T-helper 2 cell (primary cell): ENCODE results near the gene ANKRD29.
"Not testable (repeated sequence)": the region's sequence is repeated elsewhere in the genome, so short reads cannot be mapped to it uniquely, and the experiment has no call there.

Experiments
- DNase-seq, 5 experiments: peaks; one replicate each; pipeline versions ENCODE4 v3.0.0 to v3.0.0-alpha.2; 2012 to 2022

The ANKRD29 gene

GRCh38 chr18:23641937-23642666, 20.6 kb downstream of the ANKRD29 start:
- DNase-seq: no peak

DNA sequence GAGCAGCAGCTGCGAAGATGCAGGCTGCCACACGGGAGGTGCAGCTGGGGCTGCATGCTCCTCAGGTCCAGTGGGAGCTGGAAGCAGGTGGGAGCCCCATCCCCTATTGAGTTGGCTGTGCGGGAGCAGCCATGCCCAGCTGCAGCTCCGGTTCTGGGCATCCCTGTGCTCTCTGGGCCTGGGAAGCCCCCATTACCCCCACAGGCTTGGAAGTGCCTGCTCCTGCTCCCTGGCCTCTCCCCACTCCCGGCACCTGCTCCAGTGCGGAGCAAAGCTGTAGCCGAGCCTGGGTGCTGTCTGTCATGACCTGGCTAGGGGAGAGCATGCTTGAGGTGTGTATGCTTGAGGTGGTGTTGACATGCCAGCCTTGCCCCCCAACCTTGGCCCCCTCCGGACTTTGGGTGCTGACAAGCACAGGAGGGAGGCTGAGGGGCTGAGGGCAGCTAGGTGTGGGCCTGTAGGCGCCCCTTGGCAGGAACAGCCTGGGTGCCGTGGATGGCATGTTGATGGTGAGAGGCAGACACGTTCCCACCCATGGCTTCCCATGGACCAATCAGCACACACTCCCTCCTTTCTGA, 21.5 kb downstream of the ANKRD29 start:
- DNase-seq: no peak

DNA sequence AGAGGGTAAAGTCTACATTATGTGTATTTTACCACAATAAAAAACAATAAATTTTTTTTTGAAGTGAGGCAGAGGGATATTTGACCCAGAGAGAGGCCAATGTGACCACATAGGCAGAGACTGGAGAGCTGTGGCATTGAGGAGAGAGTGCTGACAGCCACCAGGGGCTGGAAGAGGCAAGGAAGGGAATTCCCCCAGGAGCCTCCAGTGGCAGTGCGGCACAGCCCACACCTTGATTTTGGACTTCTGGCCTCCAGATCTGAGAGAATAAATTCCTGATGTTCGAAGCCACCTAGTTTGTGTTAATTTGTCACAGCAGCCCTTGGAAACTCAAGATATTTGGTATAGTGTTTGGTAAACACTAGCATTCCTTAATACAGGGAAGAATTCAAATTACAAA, 22.7 kb downstream of the ANKRD29 start:
- DNase-seq: no peak

DNA sequence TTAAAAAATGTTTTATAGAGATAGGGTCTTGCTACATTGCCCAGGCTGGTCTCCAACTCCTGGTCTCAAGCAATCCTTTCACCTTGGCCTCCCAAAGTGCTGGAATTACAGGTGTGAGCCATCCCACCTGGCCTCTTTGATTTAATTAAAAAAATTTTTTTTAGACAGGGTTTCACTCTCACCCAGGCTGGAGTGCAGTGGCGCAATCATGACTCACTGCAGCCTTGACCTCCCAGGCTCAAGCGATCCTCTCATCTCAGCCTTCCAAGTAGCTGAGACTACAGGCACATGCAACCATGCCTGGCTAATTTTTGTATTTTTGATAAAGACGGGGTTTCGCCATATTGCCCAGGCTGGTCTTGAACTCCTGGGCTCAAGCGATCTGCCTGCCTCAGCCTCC, 26.3 kb downstream of the ANKRD29 start:
- not testable (repeated sequence) for DNase-seq

DNA sequence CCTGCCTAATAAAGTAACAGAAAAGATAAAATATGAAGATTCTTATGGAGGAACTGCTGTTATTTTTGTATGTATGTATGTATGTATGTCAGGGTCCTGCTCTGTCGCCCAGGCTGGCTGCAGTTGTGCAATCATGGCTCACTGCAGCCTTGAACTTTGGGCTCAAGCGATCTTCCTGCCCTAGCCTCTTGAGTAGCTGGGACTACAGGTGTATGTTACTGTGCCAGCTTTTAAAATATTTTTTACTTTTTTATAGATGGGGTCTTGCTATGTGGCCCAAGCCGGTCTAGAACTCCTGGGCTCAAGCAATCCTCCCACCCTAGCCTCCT, 26.7 kb downstream of the ANKRD29 start:
- no peak for DNase-seq

DNA sequence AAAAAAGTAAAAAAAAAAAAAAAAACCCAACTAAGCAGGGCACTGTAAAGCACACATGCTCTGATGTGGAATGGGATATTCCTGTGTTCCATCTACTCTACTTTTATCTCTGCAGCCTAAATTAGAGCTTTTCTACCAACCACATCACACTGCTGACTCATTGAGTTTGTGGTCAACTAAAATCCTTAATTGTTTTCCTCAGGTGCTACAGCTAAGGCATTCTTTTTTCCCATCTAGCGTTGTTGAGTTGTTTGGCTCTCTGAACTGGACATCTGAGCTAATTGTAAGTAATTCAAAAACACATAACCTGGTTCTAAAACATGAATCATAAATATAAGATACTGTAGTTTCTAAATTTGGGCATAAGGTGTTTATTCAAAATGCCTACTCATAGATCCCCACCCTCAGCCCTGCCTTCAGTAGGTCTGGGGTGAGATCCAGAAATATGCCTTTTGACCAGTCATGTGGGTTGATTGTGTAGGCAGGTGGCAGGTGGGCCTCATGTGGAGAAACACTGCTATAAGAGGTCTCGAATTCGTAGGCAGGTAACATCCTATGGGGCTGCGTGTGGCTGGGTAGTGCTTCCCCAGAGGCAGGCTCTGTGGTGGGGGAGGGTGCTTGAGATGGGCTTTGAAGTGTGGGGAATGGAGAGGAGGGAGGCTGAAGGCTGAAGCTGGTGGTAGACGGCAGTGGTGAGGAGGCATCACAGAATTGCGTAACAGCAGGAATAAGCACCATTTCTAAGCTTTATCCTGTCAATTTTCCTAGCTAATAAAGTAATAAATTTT, 27.2 kb downstream of the ANKRD29 start:
- DNase-seq: no peak

- no peak for DNase-seq
Measured at GRCh38 chr18:23634692-23635091, 28.0 kb downstream of the ANKRD29 start.

GRCh38 chr18:23632615-23633014, 30.1 kb downstream of the ANKRD29 start:
- no peak for DNase-seq

GRCh38 chr18:23631746-23632145, 31.0 kb downstream of the ANKRD29 start:
- no peak for DNase-seq

- no peak for DNase-seq
Measured at GRCh38 chr18:23631312-23631711, 31.4 kb downstream of the ANKRD29 start.

GRCh38 chr18:23629444-23629946, 33.2 kb downstream of the ANKRD29 start:
- peak in 1 of 5 experiments; percentile 9 for DNase-seq

GRCh38 chr18:23627970-23628369, 34.7 kb downstream of the ANKRD29 start:
- DNase-seq: no peak

- no peak for DNase-seq
Measured at GRCh38 chr18:23627321-23627720, 35.4 kb downstream of the ANKRD29 start.

DNA sequence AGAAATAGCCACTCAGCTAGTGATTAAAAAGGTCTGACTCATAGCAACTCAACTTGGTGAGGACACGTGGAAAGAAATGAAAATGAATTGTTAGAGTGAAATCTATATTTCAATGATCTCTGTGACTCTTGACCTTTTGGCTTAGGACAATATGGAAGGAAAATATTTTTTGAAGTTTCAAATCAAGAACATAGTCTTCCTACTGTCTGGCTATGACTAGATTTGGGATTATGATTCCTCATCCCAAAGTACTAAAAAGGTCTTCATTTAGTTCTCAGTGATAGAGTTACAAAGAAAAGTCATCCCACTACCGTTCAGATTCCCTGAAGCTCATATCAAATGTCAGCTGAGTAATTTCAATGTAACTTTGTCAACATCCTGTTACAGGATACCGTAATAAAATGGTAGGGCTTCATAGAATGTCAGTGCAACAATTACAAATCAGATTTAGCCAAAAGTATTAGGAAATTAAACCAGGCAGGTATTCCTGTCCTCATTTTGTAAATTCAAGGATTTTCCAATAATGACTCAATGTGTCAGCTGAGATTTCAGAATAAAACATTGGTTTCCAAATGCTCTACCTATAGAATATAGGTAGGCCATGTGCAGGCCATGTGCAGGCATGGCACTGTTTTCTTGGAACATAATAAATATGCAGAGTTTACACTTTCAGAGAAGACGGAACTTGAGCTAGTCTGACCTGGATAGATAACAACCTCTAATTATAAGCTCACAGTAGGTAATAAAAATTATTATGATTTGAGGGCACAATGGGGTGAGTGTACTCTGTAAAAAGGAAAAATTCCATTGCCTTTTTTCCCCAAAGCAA, 36.0 kb downstream of the ANKRD29 start:
- DNase-seq: peak in 1 of 5 experiments; percentile 10

DNA sequence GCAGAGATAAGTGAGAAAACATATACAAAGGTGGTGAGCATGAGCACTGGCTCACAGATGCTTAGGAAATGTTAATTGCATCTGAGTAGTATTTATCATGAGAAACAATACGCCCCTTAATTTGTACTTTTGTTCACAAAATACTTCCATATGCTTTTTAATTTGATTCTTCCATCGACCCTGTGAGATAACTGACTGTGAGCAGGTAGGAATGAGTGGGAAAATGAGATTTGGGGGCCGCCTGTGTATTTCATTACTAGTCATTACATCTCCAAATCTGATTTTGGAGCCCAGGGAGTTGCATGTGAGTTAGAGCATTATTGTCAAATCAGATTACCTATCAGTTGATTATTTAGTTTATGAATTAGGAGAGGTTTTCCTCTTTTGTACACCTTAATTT, 39.7 kb downstream of the ANKRD29 start:
- no peak for DNase-seq

GRCh38 chr18:23619388-23619881, 43.3 kb downstream of the ANKRD29 start:
- DNase-seq: peak in 1 of 5 experiments; percentile 13

DNA sequence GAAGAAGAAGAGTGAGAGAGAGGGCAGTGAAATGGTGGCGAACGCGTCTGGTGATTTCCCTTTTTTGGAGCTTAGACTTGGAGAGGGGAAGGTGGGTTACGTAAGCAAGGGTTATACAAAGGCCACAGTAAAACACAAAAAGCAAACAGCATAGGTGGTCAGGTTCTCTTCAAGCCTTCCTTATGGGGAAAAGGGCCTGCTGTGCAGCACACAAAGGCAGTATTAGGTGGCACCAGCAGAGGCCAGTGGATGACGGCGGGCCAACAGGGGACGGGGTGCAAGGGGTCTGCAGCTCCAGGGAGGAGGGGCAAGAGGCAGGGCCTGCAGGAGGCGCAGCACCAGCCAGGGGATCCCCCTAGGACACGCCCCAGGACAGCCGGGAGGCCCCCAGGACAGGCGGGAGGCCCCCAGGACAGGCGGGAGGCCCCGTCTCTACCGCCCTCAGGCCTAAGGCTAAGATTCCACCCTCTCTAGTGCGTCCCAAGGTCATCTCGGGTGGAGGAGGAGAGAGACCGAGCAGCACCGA, 43.8 kb downstream of the ANKRD29 start:
- DNase-seq: peak in 1 of 5 experiments; percentile 5

DNA sequence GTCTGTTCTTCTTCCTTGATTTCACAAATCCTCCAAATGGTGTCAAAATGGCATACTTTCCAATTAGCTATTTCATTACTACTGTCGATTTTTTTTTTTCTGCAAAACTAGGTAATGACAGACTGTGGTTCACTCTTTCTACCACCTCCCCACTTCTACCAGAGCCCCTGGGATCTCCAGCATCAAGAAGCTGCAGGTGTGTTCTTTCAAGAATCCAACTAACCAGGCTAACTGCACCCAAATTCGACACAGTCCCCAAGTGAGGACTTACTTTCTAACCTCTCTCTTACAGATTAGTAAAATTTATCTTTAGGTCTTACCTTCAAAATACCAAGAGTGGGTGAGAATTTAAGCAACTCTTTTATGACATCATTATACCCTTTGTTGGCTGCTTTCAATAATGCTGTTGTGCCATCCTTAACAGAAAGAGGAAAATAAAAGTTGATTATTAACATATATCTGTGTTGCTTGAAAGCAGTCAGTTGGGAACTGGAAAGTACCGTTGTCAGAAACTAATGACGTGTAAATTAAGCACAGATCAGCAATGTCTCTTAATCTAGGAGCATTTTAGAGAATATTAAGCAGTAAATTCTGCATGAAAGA, 45.2 kb downstream of the ANKRD29 start:
- DNase-seq: no peak

DNA sequence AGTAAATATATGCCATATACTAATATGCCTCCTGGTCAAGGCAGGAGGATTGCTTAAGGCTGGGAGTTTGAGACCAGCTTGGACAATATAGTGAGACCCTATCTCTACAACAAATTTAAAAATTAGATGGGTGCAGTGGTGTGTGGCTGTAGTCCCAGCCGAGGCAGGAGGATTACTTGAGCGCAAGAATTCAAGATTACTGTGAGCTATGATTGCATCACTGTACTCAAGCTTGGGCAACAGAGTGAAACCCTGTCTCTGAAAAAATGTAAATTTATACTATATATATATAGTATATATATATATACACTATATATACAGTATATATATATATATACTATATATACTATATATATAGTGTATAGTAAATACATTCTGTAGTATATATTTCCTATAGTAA, 46.5 kb downstream of the ANKRD29 start:
- DNase-seq: no peak

DNA sequence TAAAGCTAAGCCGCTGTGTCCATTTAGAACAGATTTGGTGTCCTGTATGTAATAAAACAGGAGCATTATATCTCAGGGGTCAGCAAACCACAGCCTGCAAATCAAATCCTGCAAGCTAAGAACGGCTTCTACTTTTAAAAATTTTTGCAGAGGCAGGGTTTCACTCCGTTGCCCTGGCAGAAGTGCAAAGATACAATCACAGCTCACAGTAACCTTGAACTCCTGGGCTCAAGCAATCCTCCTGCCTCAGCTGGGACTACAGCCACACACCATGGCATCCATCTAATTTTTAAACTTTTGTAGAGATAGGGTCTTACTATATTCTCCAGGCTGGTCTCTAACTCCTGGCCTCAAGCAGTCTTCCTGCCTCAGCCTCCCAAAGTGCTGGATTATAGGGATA, 47.8 kb downstream of the ANKRD29 start:
- DNase-seq: no peak

DNA sequence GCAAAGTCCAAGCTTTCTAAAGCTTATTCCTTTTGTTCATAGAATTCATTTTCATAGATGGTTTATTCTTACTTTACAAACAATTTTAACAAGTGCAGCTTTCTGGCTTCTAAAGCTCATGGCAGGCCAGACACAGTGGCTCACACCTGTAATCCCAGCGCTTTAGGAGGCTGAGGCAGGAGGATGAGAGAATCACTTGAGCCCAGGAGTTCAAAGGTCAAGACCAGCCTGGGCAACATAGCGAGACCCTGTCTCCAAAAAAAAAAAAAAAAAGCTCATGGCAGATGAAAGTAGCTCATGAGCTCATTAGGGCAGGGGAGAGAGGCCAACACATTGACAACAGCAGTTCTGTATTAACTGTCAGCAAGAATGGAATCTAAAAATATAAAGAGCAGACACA, 48.3 kb downstream of the ANKRD29 start:
- no peak for DNase-seq

DNA sequence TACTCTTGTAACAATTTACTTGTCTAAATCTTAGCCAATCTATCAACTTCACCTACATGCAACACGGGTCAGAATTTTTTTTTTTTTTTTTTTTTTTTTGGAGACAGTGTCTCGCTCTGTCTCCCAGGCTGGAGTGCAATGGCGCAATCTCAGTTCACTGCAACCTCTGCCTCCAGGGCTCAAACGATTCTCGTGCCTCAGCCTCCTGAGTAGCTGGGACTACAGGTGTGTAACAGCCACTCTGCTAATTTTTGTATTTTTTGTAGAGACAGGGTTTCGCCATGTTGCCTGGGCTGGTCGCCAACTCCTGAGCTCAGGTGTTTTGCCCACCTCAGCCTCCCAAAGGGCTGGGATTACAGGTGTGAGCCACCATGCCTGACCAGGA, 49.6 kb downstream of the ANKRD29 start:
- DNase-seq: not testable (repeated sequence)
